HG03159 (cell line): ENCODE data around the gene SHISA9.

ENCODE experiments used
- ATAC-seq: cut with Tn5 transposase; IDR thresholded peaks from one replicate; pipeline ENCODE4 v1.9.1; 2021; ENCODE audit warnings: mild to moderate bottlenecking, moderate library complexity; ENCODE audit not compliant: unreplicated experiment

SHISA9 gene

DNA sequence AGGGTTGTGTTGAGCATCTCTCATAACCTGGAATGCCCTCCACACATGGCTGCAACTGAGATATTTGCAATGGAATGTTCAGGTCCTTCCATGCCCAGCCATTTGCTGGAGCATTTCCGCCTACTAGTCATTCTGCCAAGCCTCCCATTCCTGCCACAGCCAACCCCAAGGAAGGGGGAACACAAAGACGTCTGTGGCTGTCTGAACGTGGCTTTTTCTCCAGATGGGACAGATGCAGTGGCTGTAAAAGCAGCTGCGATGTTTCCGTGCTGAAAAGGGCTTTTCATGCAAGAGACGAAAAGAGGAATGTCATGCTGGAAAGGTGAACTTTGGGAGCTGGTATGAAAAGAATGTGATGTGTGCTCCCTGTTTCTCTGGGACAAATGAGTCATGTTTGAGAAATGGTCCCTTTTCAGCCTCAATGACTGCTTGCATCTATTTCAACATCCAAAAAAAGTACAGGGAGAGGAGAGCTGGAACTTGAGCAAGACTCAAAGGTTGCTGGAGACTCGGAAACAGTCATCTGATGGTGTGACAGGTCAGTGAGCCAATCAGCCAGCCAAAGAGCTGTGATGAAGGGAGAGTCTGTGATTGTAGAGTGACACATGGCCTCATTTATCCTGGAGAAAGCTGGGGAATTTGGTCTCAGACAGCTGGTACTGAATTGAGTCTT, 208.9 kb downstream of the SHISA9 start:
- ATAC-seq: no peak

DNA sequence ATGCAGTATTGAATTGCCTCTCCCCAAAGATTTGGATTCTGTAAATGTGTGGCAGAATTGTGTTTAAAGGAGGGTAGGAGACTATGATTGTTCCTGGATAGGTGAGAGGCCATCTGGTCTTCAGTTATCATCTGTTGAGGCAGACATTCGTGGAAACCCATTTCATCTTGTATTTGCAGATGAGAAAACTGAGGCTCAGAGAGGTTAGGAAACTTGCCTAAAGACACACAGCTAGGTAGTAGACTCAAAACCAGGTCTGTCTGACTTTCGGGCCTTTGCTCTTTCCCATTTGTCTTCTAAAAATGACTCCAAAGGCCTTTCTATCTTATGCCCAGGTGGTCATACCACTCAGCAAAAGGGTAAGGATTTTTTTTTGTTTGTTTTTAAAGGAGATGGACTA, 210.3 kb downstream of the SHISA9 start:
- no peak for ATAC-seq

DNA sequence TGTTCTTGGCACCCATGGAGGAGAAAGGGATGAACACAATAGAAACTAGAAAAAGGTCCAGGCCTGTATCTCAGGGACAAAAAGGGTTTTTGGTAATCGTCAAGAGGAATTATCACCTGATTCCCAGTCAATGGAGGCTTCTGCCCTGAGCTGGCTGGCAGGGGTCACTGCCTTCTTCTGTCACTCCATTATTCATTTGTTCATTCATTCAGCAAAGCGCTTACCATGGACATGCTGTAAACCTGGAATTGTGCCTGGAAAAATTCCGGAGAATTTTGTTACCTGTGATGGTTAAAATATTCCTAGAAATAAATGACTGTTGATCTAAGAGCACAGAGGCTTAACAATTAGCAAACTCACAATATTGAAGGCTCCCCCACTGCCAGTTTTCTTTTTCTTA, 212.3 kb downstream of the SHISA9 start:
- no peak for ATAC-seq

DNA sequence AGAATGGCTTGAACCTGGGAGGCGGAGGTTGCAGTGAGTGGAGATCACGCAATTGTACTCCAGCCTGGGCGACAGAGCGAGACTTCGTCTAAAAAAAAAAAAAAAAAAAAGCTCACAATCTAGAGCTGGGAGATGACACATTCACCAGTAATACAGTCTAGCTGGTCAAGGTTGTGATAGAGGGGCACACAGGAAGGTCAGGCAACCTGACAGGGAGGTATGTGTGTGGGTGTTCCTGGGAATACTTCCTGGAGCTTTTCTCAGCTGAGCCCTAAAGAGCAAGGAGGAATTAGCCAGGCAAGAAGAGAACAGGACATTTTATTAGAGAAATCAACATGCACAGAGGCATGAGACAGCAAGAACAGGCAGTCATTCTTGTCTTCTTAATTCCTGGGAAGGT, 216.7 kb downstream of the SHISA9 start:
- ATAC-seq: no peak

DNA sequence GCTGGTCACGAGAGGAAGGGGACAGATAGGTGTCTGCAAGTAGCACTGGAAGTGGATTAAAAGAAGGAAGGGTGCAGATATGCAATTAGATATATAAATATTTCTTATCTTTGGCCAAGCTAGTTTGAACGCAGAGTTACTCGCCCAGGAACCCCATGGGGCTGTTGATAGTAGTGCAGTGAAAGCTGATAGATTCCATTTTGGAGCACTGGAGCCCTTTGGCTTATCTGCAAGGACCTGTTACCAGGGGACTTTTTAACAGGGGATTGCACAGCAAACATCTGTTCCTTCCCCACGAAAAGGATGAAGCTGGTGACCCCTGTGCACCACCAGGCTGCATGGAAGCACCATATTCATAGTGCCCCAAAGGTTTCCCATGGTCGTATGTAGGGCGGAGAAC, 218.7 kb downstream of the SHISA9 start:
- ATAC-seq: no peak

DNA sequence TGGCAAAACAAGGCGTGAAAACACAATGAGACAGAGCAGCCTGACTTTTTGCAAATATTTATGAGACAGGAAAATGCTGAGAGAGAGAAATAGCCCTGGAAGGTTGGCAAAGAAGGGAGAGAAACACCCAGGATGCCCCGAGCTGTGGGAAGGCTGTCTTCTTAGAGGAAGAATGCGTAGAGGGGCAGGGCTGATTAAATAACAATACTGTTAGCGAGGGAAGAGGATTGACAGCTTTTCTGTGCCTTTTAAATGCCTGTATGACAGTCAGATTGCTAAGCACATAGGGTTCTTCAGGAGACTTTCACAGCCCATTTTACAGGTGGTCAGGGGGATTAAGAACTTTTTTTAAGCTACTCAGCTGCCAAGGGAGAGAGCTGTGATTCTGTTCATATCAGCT, 219.2 kb downstream of the SHISA9 start:
- no peak for ATAC-seq

DNA sequence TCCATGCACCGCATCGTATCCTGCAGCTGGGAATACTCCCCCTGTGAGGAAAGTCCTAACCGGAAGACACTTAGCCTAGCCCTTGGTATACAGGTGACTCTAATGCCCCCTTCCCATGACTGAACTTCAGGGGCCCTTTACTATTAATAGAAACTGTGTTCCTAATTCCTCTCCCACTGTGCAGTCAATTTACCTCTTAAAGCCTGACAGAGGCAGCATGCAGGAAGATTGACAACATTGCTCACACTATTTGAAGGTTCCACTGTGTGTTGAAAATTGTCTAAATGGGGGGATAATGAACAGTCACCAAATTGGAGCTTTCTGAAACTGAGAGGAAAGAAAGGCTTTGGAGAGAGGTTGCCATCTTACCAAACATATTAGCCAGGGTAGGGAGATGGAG, 222.6 kb downstream of the SHISA9 start:
- no peak for ATAC-seq

DNA sequence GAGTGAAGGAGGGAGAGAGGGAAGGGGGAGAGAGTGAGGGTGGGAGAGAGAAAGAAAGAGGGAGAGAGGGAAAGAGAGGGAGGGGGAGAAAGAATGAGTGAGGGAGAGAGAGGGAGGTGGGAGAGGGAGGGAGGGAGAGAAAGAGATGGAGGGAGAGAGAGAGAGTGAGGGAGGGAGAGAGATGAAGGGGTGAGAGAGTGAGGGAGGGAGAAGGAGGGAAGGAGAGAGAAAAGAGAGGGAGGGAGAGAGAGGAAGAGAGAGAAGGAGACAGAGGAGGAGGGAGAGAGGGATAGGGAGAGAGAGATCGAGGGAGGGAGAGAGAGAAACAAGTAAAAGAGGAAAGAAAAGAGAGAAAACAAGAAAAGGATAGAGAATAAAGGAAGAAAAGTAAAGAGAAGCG, 225.7 kb downstream of the SHISA9 start:
- ATAC-seq: no peak

DNA sequence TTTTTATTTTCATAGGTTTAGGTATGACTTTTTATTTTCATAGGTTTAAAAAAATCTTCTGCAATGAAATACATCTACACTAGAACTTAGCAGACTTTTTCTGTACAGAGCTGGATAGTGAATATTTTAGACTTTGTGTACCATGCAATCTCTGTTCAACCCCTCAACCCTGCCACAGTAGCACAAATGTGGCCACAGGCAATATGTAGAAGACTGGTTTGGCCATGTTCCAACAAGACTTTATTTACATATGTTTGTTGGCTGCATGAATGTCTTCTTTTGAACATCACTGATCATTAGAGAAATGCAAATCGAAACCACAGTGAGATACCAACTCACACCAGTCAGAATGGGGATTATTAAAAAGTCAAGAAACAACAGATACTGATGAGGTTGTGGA, 229.2 kb downstream of the SHISA9 start:
- ATAC-seq: no peak

DNA sequence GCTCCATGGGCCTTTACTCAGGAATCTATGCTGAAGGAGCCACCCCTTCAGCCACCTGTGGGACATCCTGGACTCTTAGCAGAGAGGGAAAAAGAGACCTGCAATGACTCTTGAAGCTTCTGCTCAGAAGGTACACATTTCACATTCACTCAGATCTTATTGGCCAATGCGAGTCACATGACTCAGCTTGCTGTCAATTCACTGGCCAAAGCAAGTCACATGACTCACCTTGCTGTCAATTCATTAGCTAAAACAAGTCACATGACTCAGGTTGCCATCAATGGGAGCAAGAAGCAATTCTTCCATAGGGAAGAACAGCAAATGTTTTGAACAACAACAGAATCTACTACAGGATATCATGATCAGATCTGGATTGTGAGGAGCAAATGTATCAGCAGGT, 233.4 kb downstream of the SHISA9 start:
- ATAC-seq: no peak

DNA sequence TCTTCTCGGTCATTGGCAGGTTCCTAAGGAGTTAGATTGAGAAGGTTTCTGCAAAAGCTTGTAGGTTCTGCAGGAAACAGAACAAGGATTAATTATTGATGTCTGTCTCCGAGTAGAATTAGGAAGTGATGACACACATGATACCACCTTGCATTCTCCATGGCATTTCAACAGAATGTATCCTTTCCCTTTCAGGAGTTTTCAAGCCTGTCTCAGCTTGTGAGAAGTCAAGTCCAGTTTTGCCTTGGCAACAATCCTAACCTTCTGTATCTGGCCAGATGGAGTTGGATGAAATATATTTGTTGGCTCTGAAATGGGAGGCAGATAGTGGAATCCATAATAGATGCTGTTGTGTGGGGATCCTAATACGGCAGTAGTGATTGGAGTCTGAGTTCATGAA, 235.5 kb downstream of the SHISA9 start:
- ATAC-seq: no peak

DNA sequence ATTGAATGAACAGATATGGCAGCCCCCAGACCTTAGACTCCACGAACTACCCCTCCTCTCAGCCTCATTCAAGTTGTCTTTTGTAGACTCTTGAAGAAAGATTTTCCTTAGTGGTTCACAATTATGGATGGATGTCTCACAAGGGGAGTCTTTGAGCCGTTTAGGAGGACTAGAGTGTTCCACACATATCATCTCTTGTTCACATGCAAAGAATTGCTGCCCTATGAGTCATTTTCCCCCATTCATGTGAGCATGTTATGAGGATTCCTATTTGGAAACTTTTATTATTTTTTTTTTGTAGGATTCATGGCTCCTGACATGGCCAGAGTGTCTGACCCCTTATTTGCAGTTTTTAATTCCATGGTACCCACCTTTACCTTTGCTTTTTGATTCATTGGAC, 237.1 kb downstream of the SHISA9 start:
- no peak for ATAC-seq

DNA sequence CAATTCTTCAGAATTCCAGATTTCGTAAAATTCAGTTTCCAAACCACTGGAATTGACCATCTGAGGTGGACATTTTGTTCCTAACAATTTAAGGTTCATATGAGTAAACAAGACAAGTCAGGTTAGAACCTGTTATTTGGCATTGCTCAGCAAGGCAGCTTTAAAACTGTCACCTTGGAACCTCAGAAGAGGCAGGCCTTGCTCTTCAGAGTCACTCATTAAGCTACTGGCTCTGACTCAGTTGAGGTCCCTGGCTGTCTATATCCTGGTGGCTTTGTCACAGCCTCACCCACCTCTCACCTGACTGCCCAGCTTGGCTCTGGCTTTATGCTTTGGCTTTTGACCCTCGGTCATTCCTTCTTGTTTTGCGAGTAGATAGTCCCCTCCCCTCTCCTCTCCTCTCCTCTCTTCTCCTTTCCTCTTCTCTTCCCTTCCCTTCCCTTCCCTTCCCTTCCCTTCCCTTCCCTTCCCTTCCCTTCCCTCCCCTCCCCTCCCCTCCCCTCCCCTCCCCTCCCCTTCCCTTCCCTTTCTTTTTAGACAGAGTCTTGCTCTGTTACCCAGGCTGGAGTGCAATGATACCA, 238.4 kb downstream of the SHISA9 start:
- ATAC-seq: no peak

DNA sequence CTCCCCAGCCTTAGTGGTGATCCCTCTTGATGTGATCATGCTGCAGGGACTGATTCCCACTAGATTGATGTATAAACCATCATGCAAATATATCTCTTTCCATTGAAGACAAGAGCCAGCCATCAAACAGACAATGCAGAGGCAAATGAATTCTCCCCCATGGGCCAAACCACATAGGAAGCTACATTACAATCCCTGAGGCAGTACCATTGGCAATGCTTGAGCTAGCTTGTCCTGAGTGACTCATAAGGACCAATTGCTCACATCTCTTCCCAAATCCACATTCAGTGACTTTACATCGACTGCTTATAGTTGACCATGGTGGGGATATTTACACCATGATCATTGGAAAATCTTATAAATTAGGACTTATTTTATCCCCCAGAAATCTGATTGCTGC, 242.2 kb downstream of the SHISA9 start:
- ATAC-seq: no peak

DNA sequence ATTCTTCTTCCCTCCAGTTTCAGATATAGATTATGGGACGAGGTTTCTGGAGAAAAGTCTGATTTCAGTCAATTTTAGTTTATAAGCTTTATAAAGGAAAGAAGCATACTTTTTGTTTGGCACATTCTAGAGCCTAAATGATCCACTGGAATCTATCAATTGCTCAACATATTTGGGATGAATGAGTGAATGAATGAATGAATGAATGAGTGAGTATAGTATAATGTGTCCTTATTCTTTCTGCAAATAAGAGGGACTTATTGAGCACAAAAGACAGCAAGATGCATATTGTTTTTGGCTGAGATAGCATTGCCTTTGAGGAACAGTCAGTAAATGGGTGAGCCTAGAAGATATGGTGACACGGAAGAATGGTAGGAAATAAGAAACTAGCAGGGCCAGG, 245.4 kb downstream of the SHISA9 start:
- ATAC-seq: no peak

DNA sequence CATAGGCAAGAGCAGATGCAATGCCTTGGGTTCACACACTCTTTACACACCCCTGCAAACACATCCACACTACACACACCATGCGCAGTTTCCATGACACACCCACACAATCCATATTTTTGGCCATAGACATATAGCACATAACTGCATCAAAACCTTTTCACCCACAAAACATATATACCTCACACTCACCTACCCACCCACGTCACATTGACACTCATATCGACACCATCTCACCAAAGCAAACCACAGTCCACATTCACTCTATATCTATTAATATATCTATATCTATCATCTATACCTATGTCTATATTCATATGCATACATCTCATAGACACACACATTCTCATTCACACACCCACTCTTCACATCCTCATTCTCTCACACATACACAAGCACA, 246.9 kb downstream of the SHISA9 start:
- ATAC-seq: no peak

DNA sequence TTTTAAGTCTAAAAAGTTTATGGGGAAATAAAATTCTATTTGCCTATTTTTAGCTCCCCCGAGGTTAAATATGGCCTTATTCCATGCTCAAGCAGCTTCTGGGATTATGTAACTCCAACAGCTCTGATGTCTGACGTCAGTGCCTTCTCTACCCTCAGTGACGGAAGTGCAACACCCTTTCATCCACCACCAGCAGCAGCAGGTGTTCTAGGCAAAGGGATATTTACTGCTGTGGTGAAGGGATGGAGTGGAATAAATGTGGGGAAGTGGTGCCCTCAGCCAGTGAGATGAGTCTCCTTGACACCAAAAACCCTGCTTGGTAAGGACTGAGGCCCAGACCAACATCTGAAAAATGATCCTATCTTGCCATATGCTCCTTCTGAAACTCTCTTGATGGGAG, 247.4 kb downstream of the SHISA9 start:
- no peak for ATAC-seq

DNA sequence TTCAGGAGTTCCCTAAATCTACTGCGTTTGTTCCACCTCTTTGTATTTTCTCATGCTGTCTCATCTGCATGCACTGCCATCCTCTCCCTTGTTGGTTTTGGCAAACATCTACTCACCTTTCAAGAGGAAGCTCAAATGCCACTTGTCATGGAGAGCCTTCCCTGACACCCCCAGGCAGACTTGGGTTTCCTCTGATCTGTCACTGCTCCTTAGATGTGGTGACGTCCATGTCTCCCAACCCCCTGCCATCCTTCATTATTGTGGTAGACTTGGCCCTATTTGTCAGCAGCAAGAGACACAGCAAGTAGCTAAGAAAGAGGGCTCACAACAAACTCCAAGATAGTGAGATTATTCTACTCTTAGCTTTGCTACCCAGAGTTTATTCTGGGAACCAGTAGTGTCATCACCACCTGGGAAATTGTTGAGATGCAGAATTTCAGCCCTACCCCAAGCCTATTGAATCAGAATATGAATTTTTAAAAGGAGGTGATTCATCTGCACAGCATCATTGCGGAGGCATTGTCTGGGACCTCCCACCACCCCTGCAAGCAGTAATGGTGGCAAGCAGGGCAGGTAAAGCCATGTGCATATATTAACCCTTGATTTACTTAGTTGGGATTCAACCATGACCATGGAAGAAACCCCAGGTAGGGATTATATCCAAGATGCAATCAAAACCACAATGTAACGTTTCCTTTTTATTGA, 248.9 kb downstream of the SHISA9 start:
- no peak for ATAC-seq

DNA sequence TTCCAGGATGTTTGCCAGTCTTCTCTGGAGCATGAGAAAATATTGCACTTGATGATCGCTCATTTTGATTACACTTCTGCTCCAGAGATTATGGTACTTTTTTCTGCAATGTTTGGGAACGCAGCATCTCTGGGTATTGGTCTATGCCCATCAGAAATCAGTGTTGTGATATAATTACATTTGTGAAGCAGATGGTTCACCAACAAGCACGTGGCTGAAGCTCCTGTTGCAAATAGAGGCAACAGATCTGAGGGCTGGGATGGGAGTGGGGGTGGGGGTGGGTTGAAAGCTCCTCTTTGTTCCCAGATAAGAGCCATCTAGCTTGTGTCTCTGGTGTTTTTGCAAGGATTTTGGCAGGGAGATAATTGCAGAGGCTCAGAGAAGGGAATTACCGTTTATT, 252.3 kb downstream of the SHISA9 start:
- no peak for ATAC-seq

DNA sequence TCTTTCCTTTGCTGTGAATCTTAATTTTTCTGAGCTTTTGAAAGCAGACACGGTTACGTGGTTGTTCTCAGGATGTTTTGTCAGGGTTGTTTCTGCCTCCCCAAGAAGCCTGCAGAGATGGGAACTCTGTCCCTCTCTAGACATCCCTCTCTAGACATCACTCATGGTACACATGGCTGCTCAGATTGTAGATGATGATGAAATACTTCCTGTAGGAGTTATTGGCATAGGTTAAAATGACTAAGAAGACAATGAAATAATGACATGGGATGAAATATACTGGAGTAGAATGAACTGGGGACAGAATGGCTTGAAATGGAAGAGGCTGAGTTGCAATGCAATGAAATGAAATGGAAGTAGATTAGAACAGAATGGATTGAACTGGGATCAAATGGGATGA, 253.4 kb downstream of the SHISA9 start:
- no peak for ATAC-seq

DNA sequence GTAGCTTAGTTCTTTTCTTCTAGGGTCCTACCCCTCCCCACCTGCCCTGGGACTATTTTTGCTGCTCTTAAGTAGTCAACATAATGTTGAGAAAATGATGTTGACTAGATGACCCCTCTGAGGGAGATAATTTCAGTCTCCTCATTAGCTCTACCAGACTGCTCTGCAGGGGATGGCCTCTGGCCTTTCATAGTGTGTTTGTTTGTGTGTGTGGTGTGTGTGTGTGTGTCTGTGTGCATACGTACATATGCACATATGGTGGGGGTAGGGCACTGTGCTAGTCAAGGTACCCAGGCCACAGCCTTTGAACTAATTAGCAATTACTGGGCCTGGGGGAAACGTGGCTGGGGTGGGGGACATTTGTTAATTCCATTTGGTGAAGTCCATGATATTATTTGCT, 254.0 kb downstream of the SHISA9 start:
- no peak for ATAC-seq

DNA sequence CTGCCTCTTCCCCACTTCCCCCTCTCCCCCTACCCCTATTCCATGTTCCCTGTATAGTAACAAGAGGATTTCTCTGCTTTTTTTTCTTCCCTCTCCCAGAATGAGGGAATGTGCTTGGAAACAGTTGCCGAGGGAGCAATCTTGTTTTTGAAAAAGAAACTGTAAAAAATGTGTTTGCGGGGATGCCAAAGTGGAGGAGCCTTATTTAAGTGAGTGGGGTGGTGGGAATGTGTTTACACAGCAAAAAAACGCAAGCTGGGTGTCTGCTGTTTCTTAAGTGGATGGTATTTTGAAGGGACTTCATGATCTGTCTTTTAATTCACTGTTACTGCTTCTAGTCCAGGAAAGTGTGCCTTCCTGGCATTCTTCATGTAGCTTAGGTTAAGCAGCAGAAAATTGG, 254.4 kb downstream of the SHISA9 start:
- ATAC-seq: no peak

DNA sequence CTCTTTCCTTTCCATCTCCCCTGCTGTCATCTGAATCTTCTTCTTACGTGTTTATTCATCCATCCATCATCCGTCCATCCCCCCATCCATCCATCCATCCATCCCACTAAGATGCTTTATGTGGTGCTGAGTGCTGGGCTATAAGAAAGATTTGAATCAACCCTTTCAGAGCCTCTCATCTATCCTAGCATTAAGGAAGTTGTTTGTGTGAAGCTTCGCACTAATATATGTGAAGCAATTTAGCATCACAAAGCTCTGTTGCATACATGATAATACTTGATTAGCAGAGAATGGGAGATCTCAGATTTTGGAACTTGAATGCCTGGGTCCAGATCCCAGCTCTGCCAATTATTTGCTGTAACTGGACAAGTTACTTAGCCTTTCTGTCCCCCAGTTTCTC, 255.7 kb downstream of the SHISA9 start:
- no peak for ATAC-seq
